Measurements from ENCODE around the gene SDHC.

Gene SDHC

DNA sequence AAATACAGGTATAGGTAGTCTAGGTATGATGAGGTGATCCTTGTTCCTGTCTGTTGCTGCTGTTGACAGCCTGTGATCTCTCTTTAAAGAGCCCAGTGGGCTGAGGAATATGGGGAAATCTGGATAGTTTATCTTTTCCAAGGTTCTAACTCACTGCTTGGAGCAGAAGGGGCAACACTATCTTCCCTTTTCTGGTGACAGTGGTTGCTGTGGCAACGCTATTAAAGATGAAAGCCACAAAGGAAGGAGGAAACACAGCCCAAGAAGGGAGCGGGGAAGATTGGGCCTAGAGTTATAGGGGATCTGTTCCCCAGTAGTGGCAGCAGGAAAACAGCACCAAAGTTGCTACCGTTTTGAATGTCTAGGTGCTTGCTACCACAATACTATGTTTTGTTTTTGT lies 46.9 kb upstream of the SDHC start:
- 0 out of 3 replicates have a peak, but pooled peaks have one; percentile 19 for ATAC-seq
- no peak for TF ChIP-seq SNAI2 (CRISPR knock-in tag; IDR thresholded peaks at IDR 0.05)

DNA sequence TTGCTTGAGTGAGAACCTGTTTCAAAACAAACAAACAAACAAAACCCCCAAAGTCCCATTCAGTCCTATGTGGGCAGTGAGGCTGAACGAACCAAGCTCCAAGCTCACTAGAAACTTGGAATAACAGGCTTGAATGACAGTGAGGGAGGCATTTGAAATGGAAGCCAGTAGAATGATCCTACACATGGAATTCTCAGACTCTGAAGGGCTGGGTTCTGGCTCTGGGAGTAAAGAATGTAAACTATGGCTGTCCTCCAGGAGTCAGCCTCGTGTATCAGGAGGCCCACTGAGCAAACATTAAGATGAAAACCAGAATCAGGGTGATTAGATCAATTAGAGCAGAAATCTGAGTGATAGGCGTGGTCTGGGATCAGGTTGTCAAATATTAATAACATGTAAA lies 40.8 kb upstream of the SDHC start:
- TF ChIP-seq ZNF565 (CRISPR knock-in tag; conservative IDR thresholded peaks at IDR 0.05; ENCODE audit: low read depth) (no peak), CSDC2 (CRISPR knock-in tag; IDR thresholded peaks at IDR 0.05) (no peak), ISL1 (CRISPR knock-in tag; IDR thresholded peaks at IDR 0.05) (no peak), TOX (CRISPR knock-in tag; IDR thresholded peaks at IDR 0.05; ENCODE audit: borderline replicate concordance) (no peak), SNAI2 (CRISPR knock-in tag; IDR thresholded peaks at IDR 0.05) (no peak), ESRRG (CRISPR knock-in tag; IDR thresholded peaks at IDR 0.05) (no peak), TCF4 (CRISPR knock-in tag; IDR thresholded peaks at IDR 0.05; ENCODE audit: borderline replicate concordance) (no peak), ZC3H10 (CRISPR knock-in tag; IDR thresholded peaks at IDR 0.05) (no peak)
- TF ChIP-seq, protein P1, sequence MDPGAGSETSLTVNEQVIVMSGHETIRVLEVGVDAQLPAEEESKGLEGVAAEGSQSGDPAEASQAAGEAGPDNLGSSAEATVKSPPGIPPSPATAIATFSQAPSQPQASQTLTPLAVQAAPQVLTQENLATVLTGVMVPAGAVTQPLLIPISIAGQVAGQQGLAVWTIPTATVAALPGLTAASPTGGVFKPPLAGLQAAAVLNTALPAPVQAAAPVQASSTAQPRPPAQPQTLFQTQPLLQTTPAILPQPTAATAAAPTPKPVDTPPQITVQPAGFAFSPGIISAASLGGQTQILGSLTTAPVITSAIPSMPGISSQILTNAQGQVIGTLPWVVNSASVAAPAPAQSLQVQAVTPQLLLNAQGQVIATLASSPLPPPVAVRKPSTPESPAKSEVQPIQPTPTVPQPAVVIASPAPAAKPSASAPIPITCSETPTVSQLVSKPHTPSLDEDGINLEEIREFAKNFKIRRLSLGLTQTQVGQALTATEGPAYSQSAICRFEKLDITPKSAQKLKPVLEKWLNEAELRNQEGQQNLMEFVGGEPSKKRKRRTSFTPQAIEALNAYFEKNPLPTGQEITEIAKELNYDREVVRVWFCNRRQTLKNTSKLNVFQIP (CRISPR knock-in tag; IDR thresholded peaks at IDR 0.05; ENCODE audit: borderline replicate concordance, low read depth) = no peak
- peak; percentile 65; the same call in 2 of the 3 replicates for ATAC-seq

DNA sequence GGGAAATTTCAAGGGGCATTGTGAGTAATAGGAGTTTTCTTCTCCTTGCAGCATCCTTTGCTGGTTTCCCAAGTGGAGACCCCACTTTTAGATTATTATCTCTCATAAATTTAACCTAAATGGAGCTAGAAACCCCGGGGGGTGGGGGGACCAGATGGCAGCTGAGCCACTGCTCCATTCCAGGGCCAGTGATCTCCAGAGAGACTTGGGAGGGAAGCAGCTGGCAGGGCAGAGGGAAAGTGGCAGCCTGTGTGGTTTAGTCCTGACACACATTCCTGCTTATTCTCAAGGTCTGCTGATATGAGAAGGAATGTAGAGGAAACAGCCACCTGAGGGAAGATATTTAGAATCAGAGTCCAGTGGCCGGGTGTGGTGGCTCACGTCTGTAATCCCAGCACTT lies 39.3 kb upstream of the SDHC start:
- no peak; the same call in 2 of the 3 replicates for ATAC-seq
- TF ChIP-seq ZNF565 (CRISPR knock-in tag; conservative IDR thresholded peaks at IDR 0.05; ENCODE audit: low read depth) = no peak
- TF ChIP-seq ZNF8 (CRISPR knock-in tag; IDR thresholded peaks at IDR 0.05) = no peak
- no peak for TF ChIP-seq ZNF70 (CRISPR knock-in tag; IDR thresholded peaks at IDR 0.05)
- TF ChIP-seq SNAI2 (CRISPR knock-in tag; IDR thresholded peaks at IDR 0.05) = no peak
- no peak for TF ChIP-seq GLIS3 (CRISPR knock-in tag; IDR thresholded peaks at IDR 0.05)
- no peak for TF ChIP-seq ZFP30 (CRISPR knock-in tag; IDR thresholded peaks at IDR 0.05)
- TF ChIP-seq CSDC2 (CRISPR knock-in tag; IDR thresholded peaks at IDR 0.05) = no peak
- TF ChIP-seq BACH2 (CRISPR knock-in tag; IDR thresholded peaks at IDR 0.05; ENCODE audit: borderline replicate concordance) = no peak
- no peak for TF ChIP-seq PPARA (CRISPR knock-in tag; IDR thresholded peaks at IDR 0.05; ENCODE audit: borderline replicate concordance)

DNA sequence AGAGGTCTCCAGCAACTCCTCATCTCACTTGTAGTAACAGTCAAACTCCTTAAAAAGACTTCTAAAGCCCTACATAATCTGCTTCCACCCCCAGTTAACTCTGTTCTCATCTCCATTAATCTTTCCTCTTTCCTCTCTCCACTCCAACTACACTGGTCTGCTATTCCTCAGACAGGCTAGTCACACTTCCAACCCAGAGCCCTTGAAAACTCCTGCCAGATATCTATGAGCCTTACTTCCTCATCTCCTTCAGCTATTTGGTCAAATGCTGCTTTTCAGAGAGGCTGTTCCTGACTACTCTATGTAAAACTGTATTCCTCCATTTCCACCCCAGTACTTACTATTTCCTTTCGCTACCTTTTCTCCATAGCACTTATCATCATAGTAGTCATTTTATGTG lies 31.2 kb upstream of the SDHC start:
- TF ChIP-seq ESRRG (CRISPR knock-in tag; IDR thresholded peaks at IDR 0.05) (no peak), ARNTL (CRISPR knock-in tag; IDR thresholded peaks at IDR 0.05; ENCODE audit: borderline replicate concordance, low read depth) (no peak)
- TF ChIP-seq, protein P2, sequence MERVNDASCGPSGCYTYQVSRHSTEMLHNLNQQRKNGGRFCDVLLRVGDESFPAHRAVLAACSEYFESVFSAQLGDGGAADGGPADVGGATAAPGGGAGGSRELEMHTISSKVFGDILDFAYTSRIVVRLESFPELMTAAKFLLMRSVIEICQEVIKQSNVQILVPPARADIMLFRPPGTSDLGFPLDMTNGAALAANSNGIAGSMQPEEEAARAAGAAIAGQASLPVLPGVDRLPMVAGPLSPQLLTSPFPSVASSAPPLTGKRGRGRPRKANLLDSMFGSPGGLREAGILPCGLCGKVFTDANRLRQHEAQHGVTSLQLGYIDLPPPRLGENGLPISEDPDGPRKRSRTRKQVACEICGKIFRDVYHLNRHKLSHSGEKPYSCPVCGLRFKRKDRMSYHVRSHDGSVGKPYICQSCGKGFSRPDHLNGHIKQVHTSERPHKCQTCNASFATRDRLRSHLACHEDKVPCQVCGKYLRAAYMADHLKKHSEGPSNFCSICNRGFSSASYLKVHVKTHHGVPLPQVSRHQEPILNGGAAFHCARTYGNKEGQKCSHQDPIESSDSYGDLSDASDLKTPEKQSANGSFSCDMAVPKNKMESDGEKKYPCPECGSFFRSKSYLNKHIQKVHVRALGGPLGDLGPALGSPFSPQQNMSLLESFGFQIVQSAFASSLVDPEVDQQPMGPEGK (CRISPR knock-in tag; IDR thresholded peaks at IDR 0.05; ENCODE audit: borderline replicate concordance) = no peak
- no peak for ATAC-seq

DNA sequence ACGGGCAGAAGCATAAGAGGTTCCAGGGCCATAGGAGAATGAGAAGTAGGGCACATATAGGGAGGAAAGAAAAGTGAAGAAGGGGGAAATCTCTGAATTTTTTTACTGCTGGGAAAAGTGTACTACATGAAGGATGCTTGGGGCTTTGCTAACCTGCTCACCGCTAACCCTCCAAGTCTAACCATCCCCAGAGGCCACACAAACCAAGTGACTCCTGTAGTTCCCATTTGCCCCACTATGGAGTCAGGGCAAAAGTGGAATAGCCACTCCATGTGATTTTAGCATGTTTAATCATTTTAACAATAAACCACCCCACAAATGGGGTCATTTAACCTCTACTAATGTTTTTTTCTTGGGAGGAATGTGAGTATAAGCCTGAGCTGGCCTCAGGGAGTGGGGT lies 29.1 kb upstream of the SDHC start:
- TF ChIP-seq ZFP30 (CRISPR knock-in tag; IDR thresholded peaks at IDR 0.05) (no peak), ZNF70 (CRISPR knock-in tag; IDR thresholded peaks at IDR 0.05) (no peak), ESRRG (CRISPR knock-in tag; IDR thresholded peaks at IDR 0.05) (no peak), RARB (CRISPR knock-in tag; IDR thresholded peaks at IDR 0.05) (no peak), ZNF8 (CRISPR knock-in tag; IDR thresholded peaks at IDR 0.05) (no peak), ZC3H10 (CRISPR knock-in tag; IDR thresholded peaks at IDR 0.05) (no peak), PPARA (CRISPR knock-in tag; IDR thresholded peaks at IDR 0.05; ENCODE audit: borderline replicate concordance) (no peak), BACH2 (CRISPR knock-in tag; IDR thresholded peaks at IDR 0.05; ENCODE audit: borderline replicate concordance) (no peak), ISL1 (CRISPR knock-in tag; IDR thresholded peaks at IDR 0.05) (no peak), OSR1 (CRISPR knock-in tag; IDR thresholded peaks at IDR 0.05) (no peak), CSDC2 (CRISPR knock-in tag; IDR thresholded peaks at IDR 0.05) (no peak), ARNTL (CRISPR knock-in tag; IDR thresholded peaks at IDR 0.05; ENCODE audit: borderline replicate concordance, low read depth) (no peak), ZNF565 (CRISPR knock-in tag; conservative IDR thresholded peaks at IDR 0.05; ENCODE audit: low read depth) (no peak)
- TF ChIP-seq, protein P1 (CRISPR knock-in tag; IDR thresholded peaks at IDR 0.05; ENCODE audit: borderline replicate concordance, low read depth) = no peak
- TF ChIP-seq, protein P2 (CRISPR knock-in tag; IDR thresholded peaks at IDR 0.05; ENCODE audit: borderline replicate concordance) = no peak
- TF ChIP-seq, protein P3, sequence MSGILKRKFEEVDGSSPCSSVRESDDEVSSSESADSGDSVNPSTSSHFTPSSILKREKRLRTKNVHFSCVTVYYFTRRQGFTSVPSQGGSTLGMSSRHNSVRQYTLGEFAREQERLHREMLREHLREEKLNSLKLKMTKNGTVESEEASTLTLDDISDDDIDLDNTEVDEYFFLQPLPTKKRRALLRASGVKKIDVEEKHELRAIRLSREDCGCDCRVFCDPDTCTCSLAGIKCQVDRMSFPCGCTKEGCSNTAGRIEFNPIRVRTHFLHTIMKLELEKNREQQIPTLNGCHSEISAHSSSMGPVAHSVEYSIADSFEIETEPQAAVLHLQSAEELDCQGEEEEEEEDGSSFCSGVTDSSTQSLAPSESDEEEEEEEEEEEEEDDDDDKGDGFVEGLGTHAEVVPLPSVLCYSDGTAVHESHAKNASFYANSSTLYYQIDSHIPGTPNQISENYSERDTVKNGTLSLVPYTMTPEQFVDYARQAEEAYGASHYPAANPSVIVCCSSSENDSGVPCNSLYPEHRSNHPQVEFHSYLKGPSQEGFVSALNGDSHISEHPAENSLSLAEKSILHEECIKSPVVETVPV (CRISPR knock-in tag; IDR thresholded peaks at IDR 0.05) = no peak
- TF ChIP-seq, protein P4, sequence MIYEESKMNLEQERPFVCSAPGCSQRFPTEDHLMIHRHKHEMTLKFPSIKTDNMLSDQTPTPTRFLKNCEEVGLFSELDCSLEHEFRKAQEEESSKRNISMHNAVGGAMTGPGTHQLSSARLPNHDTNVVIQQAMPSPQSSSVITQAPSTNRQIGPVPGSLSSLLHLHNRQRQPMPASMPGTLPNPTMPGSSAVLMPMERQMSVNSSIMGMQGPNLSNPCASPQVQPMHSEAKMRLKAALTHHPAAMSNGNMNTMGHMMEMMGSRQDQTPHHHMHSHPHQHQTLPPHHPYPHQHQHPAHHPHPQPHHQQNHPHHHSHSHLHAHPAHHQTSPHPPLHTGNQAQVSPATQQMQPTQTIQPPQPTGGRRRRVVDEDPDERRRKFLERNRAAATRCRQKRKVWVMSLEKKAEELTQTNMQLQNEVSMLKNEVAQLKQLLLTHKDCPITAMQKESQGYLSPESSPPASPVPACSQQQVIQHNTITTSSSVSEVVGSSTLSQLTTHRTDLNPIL (CRISPR knock-in tag; IDR thresholded peaks at IDR 0.05; ENCODE audit: low read depth) = no peak
- no peak for ATAC-seq

All from SK-N-SH treated with all-trans-retinoic acid at 6 μM for 48 hours (cell line).